Endothelial cell of umbilical vein (primary cell): ENCODE measurements around the gene DAW1. TPM values are rescaled to one million over a fixed set of nuclear protein-coding genes. Genes with fewer than 3 reads are reported as not detected.

Source experiments
- BruUV-seq: library from RNA; stranded (reverse); fragments of 400-500 nt; replicated peaks from 2 replicates; lab custom pipeline; 2021; lab: Mats Ljungman, UMichigan
- CTCF ChIA-PET: fragments of 300-600, 350-600 bp; sonication (Branson Sonifier 250); formaldehyde crosslinking; loops from one replicate; lab custom pipeline; 2021; ENCODE audit warnings: antibody characterized with exemption, inconsistent platforms; lab: Charles Lee
- POLR2A ChIA-PET: fragments of 300-600, 350-600 bp; sonication (Branson Sonifier 250); formaldehyde crosslinking; loops from one replicate; lab custom pipeline; 2021; ENCODE audit warnings: antibody characterized with exemption, inconsistent platforms; lab: Charles Lee
- DNase-seq: peaks from one replicate; pipeline ENCODE4 v3.0.0-alpha.2; 2011; ENCODE audit warnings: low read depth, low spot score
- FAIRE-seq: peaks from 2 replicates; lab custom pipeline; 2011; peaks lifted over from hg19 to GRCh38; lab: Jason Lieb, UNC
- H2AFZ ChIP-seq: 2 replicates; pipeline ENCODE4 v1.6.0; 2012; ENCODE audit warnings: low read depth, low read length, control low read depth, inconsistent platforms
- H3K27ac ChIP-seq: 2 replicates; pipeline ENCODE4 v1.5.1; 2011; ENCODE audit warnings: low read depth, mild to moderate bottlenecking, control low read depth, low read length, moderate library complexity; ENCODE audit not compliant: insufficient read depth
- H3K27me3 ChIP-seq, 2 experiments: 2 replicates each; pipeline versions ENCODE4 v1.6.0 to v1.6.1; 2011; ENCODE audit warnings: low read length in 2 of 2, mixed read lengths in 1 of 2; ENCODE audit not compliant: control insufficient read depth in 2 of 2, insufficient read depth in 2 of 2
- H3K36me3 ChIP-seq, 2 experiments: 2 replicates in 1 of 2; 3 replicates in 1 of 2; pipeline ENCODE4 v1.5.1; 2011; ENCODE audit warnings: low read length in 2 of 2, mild to moderate bottlenecking in 1 of 2, moderate library complexity in 1 of 2; ENCODE audit not compliant: control insufficient read depth in 2 of 2, insufficient read depth in 2 of 2; ENCODE audit errors: extremely low read depth in 1 of 2
- H3K4me1 ChIP-seq: 3 replicates; pipeline ENCODE4 v1.5.1; 2011; ENCODE audit warnings: mild to moderate bottlenecking, low read length; ENCODE audit not compliant: control insufficient read depth, insufficient read depth; ENCODE audit errors: extremely low read depth
- H3K4me2 ChIP-seq: 2 replicates; pipeline ENCODE4 v1.6.1; 2011; ENCODE audit warnings: low read length, control low read depth, mixed read lengths; ENCODE audit not compliant: insufficient read depth
- H3K4me3 ChIP-seq, 3 experiments: fragments of 200-600 bp in 1 of 3; sonication (generic), shearing (Covaris generic) in 1 of 3; replicated peaks in 1 of 3; 2 replicates each; pipeline ENCODE4 v1.5.1; 2011 to 2016; ENCODE audit warnings: control low read depth in 3 of 3, low read length in 3 of 3, mild to moderate bottlenecking in 2 of 3, inconsistent platforms in 1 of 3, low read depth in 1 of 3, moderate library complexity in 1 of 3; ENCODE audit not compliant: insufficient read depth in 1 of 3
- H3K79me2 ChIP-seq: 2 replicates; pipeline ENCODE4 v1.6.0; 2012; ENCODE audit warnings: low read length, inconsistent platforms; ENCODE audit not compliant: control insufficient read depth, insufficient read depth
- H3K9ac ChIP-seq: replicated peaks from 2 replicates; pipeline ENCODE3; 2011; ENCODE audit warnings: low read length, control low read depth; ENCODE audit not compliant: insufficient read depth; ENCODE audit errors: extremely low read depth
- H3K9me1 ChIP-seq: replicated peaks from 3 replicates; pipeline ENCODE4 v1.6.0; 2011; ENCODE audit warnings: mild to moderate bottlenecking, low read length; ENCODE audit not compliant: control insufficient read depth, insufficient read depth; ENCODE audit errors: extremely low read depth
- H3K9me3 ChIP-seq: replicated peaks from 2 replicates; pipeline ENCODE4 v1.5.1; 2012; ENCODE audit warnings: low read length, inconsistent platforms; ENCODE audit not compliant: control insufficient read depth, insufficient read depth
- H4K20me1 ChIP-seq: replicated peaks from 2 replicates; pipeline ENCODE3; 2011; ENCODE audit warnings: mild to moderate bottlenecking, low read length; ENCODE audit not compliant: control insufficient read depth, insufficient read depth; ENCODE audit errors: extremely low read depth
- EZH2 ChIP-seq: IDR thresholded peaks from 2 replicates; pipeline ENCODE4 v1.6.1; 2012; ENCODE audit warnings: borderline replicate concordance, low read depth, mild to moderate bottlenecking, moderate library complexity, low read length, inconsistent platforms; ENCODE audit not compliant: severe bottlenecking
- FOS ChIP-seq: IDR thresholded peaks from 2 replicates; pipeline ENCODE4 v1.6.1; 2011; ENCODE audit warnings: mild to moderate bottlenecking, low read length, moderate library complexity, borderline replicate concordance; ENCODE audit not compliant: insufficient read depth
- GATA2 ChIP-seq: IDR thresholded peaks from 2 replicates; pipeline ENCODE4 v1.7.0; 2011; ENCODE audit warnings: low read depth, mild to moderate bottlenecking, moderate library complexity, mixed read lengths, low read length; ENCODE audit not compliant: insufficient read length, insufficient read depth
- JUN ChIP-seq: IDR thresholded peaks from 2 replicates; pipeline ENCODE4 v1.6.1; 2011; ENCODE audit warnings: borderline replicate concordance, low read depth; ENCODE audit not compliant: insufficient read length, insufficient read depth
- MYC ChIP-seq: IDR thresholded peaks from one replicate; pipeline ENCODE4 v1.6.1; 2011; ENCODE audit warnings: mild to moderate bottlenecking, low read depth, low read length
- POLR2A ChIP-seq: IDR thresholded peaks from 2 replicates; pipeline ENCODE4 v1.6.1; 2012; ENCODE audit warnings: low read depth, mild to moderate bottlenecking, control low read depth, low read length
- POLR2AphosphoS5 ChIP-seq: IDR thresholded peaks from 2 replicates; pipeline ENCODE4 v1.6.1; 2012; ENCODE audit warnings: low read depth, mild to moderate bottlenecking, control low read depth, low read length, moderate library complexity; ENCODE audit not compliant: insufficient read depth
- dilution Hi-C: fragments of 300-500 bp; cut with MboI; formaldehyde crosslinking; loops from one replicate; pipeline ENCODE4 v1.15.0; 2019; ENCODE audit warnings: low sequenced_read_pairs; ENCODE audit not compliant: extremely low pct_ligation_motif_present
- intact Hi-C: fragments of 100-400 bp; cut with micrococcal nuclease; formaldehyde crosslinking; loops from one replicate; pipeline ENCODE4 v1.10.0; 2022
- polyA plus RNA-seq, 4 experiments: library from polyadenylated mRNA; depleted of rRNA in 3 of 4; stranded (reverse) in 3 of 4; unstranded in 1 of 4; fragments of >200 nt; gene quantifications; 2 replicates each; pipeline versions ENCODE4 v1.2.1 to v1.2.3, GENCODE V29; 2011 to 2012; ENCODE audit warnings: missing spikeins in 1 of 4
- total RNA-seq: library from RNA; stranded (reverse); gene quantifications from 2 replicates; pipeline ENCODE4 v1.2.3, GENCODE V29; 2021
- TF ChIP-seq, protein P1 (sequence below): IDR thresholded peaks from 2 replicates; pipeline ENCODE4 v1.6.1; 2011; ENCODE audit not compliant: insufficient read depth, insufficient read length
- TF ChIP-seq, protein P2 (sequence below), 2 donors: IDR thresholded peaks; 1 replicate in 1 of 2; 2 replicates in 1 of 2; pipeline ENCODE4 v1.5.1; 2011; ENCODE audit warnings: low read length in 2 of 2, mild to moderate bottlenecking in 2 of 2, moderate library complexity in 2 of 2, control low read depth in 1 of 2, inconsistent platforms in 1 of 2, low read depth in 1 of 2; ENCODE audit not compliant: insufficient read depth in 1 of 2; ENCODE audit errors: extremely low read depth in 1 of 2

DAW1 gene
- total and polyA plus RNA-seq, 2 donors (not counting 3 experiments of a cell fraction or from before 2014, with no cell fraction given), result 1.2 to 2.0 TPM

DNA sequence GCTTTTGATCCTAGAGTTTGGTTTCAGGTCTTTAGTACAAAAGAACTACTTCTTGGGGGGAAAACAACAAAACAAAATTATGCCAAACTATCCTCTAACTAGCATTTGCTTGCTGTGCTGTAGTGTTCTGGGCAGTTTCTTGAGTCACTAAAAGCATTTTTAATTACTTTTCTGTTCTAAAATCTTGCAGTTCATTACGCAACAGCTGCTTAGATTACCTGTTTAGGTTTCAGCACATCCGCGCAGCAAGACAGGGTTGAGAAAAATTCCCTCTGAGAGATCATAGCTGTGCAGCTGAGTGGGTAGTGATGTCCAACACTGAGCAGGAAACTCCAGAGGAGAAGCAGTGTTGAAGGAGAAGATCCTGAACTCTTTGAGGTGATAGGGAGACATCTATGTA is 9.0 kb downstream of the DAW1 start:
- peaks cover 4% of the 10 kb centered on the region for H3K4me1 ChIP-seq
- H3K9me3 ChIP-seq, result no peaks in the 10 kb centered on the region
- TF ChIP-seq, protein P1, sequence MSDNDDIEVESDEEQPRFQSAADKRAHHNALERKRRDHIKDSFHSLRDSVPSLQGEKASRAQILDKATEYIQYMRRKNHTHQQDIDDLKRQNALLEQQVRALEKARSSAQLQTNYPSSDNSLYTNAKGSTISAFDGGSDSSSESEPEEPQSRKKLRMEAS, result no peak
- TF ChIP-seq GATA2, result no peak
- TF ChIP-seq POLR2A, result no peak
- TF ChIP-seq, protein P2, sequence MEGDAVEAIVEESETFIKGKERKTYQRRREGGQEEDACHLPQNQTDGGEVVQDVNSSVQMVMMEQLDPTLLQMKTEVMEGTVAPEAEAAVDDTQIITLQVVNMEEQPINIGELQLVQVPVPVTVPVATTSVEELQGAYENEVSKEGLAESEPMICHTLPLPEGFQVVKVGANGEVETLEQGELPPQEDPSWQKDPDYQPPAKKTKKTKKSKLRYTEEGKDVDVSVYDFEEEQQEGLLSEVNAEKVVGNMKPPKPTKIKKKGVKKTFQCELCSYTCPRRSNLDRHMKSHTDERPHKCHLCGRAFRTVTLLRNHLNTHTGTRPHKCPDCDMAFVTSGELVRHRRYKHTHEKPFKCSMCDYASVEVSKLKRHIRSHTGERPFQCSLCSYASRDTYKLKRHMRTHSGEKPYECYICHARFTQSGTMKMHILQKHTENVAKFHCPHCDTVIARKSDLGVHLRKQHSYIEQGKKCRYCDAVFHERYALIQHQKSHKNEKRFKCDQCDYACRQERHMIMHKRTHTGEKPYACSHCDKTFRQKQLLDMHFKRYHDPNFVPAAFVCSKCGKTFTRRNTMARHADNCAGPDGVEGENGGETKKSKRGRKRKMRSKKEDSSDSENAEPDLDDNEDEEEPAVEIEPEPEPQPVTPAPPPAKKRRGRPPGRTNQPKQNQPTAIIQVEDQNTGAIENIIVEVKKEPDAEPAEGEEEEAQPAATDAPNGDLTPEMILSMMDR (IDR thresholded peaks at IDR 0.05; ENCODE audit: extremely low read depth in 1 of 2, insufficient read depth in 1 of 2, low read depth in 1 of 2, low read length in 2 of 2), result no peak
- TF ChIP-seq EZH2, result no peak
- TF ChIP-seq MYC, result no peak
- no peak for TF ChIP-seq JUN
- TF ChIP-seq POLR2AphosphoS5, result no peak
- TF ChIP-seq FOS, result no peak
- H4K20me1 ChIP-seq, result no peaks in the 10 kb centered on the region
- no peaks in the 10 kb centered on the region for H3K27me3 ChIP-seq
- ChIA-PET POLR2A (interaction anchor here (0.6 kb wide), 1 partner anchor 101 kb away, joined by 3 read pairs; no protein-coding TSS in a partner anchor), CTCF (interaction anchor here (0.6 to 5.1 kb wide), 4 partner anchors 8 to 222 kb away, joined by 3 to 34 read pairs (median 19); no protein-coding TSS in a partner anchor)
- H3K4me2 ChIP-seq, result no peak overlapping the region
- no peaks in the 10 kb centered on the region for H3K79me2 ChIP-seq
- no peaks in the 10 kb centered on the region for H3K36me3 ChIP-seq
- no peak overlapping the region for H3K4me3 ChIP-seq
- FAIRE-seq (no peak), DNase-seq (no peak)
- H3K9me1 ChIP-seq, result no peaks in the 10 kb centered on the region
- no TSS peak for BruUV-seq
- H3K27ac ChIP-seq, result no peak overlapping the region
- intact Hi-C loops, result loop anchor here (5.0 to 10.0 kb wide), 3 partner anchors 408 to 1554 kb away; partner anchors contain the start of gene AGFG1
- dilution Hi-C loops, result no loop called here
- H2AFZ ChIP-seq, result no peak overlapping the region
- H3K9ac ChIP-seq, result no peak overlapping the region
